ENCODE data around the gene HNRNPUL1.

DNA sequence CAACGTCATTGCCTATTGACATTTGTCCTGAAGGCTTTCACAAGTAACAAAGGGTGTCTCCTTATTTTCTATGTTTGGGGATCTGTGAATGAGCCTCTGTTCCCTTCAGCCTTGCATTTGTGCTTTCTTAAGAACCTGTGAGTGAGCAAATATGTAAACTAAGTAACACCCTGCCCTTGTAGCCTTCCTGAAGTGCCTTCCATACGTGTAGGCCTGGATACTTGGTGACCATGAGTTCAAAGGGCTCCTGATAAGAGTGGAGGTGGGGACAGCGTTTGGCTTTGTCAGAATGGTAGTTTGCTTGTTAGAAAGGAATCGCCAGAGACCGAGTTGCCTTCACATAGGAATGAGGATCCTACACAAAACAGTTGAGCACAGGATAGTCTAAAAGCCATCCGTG is 31.3 kb downstream of the HNRNPUL1 start:
- TF ChIP-seq, protein P1, sequence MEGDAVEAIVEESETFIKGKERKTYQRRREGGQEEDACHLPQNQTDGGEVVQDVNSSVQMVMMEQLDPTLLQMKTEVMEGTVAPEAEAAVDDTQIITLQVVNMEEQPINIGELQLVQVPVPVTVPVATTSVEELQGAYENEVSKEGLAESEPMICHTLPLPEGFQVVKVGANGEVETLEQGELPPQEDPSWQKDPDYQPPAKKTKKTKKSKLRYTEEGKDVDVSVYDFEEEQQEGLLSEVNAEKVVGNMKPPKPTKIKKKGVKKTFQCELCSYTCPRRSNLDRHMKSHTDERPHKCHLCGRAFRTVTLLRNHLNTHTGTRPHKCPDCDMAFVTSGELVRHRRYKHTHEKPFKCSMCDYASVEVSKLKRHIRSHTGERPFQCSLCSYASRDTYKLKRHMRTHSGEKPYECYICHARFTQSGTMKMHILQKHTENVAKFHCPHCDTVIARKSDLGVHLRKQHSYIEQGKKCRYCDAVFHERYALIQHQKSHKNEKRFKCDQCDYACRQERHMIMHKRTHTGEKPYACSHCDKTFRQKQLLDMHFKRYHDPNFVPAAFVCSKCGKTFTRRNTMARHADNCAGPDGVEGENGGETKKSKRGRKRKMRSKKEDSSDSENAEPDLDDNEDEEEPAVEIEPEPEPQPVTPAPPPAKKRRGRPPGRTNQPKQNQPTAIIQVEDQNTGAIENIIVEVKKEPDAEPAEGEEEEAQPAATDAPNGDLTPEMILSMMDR (IDR thresholded peaks at IDR 0.05; ENCODE audit: low read length) = no peak
- TF ChIP-seq EZH2 (optimal IDR thresholded peaks at IDR 0.05; ENCODE audit: low read depth, low read length) (no peak), EZH2phosphoT487 (IDR thresholded peaks at IDR 0.05; ENCODE audit: low read length) (no peak)

Measured in MM.1S (cell line).